ENCODE results near the gene RALGAPA2. TPM values are rescaled to one million over a fixed set of nuclear protein-coding genes. Genes with fewer than 3 reads are reported as not detected.

Gene RALGAPA2
- total RNA-seq, 1 experiment from 2014 or later, result 9.8 TPM

DNA sequence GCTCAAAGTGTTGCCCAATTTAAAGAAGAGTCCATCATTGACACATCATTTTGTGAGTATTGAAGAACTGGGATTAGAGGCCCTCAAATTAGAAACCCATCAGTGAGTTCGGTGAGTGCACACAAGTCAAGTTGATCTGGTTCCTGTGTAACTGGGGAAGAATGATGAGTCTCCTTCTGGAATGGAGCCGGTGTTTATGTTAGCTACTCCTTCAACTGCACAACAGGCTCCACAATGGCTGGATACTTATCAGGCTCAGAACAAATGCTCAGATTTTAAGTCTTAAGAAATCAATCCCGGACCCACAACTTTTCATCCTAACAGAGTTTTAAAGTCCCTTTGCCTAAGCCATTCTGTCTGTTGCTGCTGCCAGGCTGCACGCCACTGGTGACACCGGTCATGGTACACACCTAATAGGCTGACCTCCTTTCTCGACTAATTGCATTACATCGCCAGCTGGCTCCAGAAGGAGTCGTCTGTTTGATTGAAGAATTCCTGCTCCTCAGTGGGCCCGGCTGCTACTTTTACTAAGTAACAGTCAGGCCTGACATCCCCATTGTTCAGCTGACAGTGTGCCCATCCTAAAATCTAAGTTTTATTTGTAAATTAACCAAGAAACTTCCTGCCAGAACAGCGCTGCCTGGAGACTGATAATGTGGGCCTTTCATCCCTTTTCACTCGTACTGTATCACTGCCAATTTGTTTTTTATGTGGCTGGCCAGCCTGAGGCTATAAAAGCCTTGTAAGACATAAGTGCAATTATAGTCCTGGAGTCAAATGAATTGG, 214.2 kb downstream of the RALGAPA2 start:
- DNase-seq (peak; percentile 25), ATAC-seq (peak; percentile 78)
- Histone ChIP-seq H3K4me2 (ENCODE audit: low read length) (no peak overlapping the region), H3K27me3 (ENCODE audit: low read length) (no peaks in the 10 kb centered on the region), H3K36me3 (ENCODE audit: low read depth, low read length) (no peaks in the 10 kb centered on the region), H3F3A (ENCODE audit: low read length, unreplicated experiment) (no peaks in the 10 kb centered on the region), H3K4me1 (ENCODE audit: insufficient read depth, low read length) (peaks cover 5% of the 10 kb centered on the region; the same call in 1 of the 2 replicates), H3K79me2 (ENCODE audit: low read length) (no peaks in the 10 kb centered on the region), H3K4me3 (ENCODE audit: low read length) (no peak overlapping the region), H2AFZ (ENCODE audit: low read length) (no peak overlapping the region), H4K20me1 (ENCODE audit: low read length) (no peaks in the 10 kb centered on the region), H3K9me3 (ENCODE audit: low read length) (no peaks in the 10 kb centered on the region), H3K9ac (ENCODE audit: low read length) (no peak overlapping the region), H3K9me2 (replicated peaks; ENCODE audit: low read length) (no peaks in the 10 kb centered on the region), H3K27ac (ENCODE audit: low read length) (no peak overlapping the region)
- intact Hi-C loops (cut with micrococcal nuclease), result no loop called here
- TF ChIP-seq EZH2 (IDR thresholded peaks at IDR 0.05; ENCODE audit: low read length, unreplicated experiment), result no peak
- TF ChIP-seq, protein P1, sequence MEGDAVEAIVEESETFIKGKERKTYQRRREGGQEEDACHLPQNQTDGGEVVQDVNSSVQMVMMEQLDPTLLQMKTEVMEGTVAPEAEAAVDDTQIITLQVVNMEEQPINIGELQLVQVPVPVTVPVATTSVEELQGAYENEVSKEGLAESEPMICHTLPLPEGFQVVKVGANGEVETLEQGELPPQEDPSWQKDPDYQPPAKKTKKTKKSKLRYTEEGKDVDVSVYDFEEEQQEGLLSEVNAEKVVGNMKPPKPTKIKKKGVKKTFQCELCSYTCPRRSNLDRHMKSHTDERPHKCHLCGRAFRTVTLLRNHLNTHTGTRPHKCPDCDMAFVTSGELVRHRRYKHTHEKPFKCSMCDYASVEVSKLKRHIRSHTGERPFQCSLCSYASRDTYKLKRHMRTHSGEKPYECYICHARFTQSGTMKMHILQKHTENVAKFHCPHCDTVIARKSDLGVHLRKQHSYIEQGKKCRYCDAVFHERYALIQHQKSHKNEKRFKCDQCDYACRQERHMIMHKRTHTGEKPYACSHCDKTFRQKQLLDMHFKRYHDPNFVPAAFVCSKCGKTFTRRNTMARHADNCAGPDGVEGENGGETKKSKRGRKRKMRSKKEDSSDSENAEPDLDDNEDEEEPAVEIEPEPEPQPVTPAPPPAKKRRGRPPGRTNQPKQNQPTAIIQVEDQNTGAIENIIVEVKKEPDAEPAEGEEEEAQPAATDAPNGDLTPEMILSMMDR (conservative IDR thresholded peaks at IDR 0.05; ENCODE audit: low read depth, low read length), result no peak
- TF ChIP-seq EZH2phosphoT487 (IDR thresholded peaks at IDR 0.05; ENCODE audit: borderline replicate concordance, low read length), result no peak
- ChIA-PET POLR2A (ENCODE audit: unreplicated experiment) (no interaction called here), CTCF (no interaction called here)
- BruUV-seq (replicated peaks), result no TSS peak

DNA sequence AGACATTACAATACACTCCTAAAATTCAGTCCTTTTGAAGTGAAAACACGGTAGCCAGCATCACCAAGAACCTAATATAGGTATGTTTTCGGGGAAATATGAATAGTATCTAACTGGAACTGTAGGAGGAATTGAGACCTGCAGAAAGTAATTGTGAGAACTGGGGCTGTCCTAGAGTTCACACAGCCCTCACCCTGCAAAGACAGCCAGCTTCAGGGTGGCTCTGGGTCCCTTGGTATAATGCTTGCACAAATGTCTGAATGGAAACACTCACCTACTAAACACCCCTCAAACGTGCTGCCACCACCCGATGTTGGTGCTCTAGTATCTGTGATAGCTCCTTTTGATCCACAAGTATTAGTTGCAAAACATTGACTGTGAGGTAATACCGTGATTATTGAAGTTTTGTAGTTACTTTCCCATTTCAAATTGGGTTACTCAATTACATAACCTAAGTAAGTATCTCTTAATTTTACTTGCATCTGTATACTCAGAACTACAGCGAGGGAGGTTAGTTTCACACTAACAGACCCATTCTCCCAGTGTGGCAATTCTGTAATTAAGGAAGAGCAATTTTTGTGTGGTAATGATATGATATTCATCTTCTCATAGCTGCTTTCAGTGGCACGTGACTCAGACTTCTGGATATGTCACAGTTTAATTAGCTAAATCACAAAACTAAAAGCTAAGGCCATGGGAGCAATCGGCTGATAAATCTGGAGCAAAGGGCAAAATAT, 215.0 kb downstream of the RALGAPA2 start:
- no peak overlapping the region for H3K9ac ChIP-seq (ENCODE audit: low read length)
- ChIA-PET CTCF (no interaction called here), POLR2A (ENCODE audit: unreplicated experiment) (no interaction called here)
- no peaks in the 10 kb centered on the region for H3K36me3 ChIP-seq (ENCODE audit: low read depth, low read length)
- H3K27ac ChIP-seq (ENCODE audit: low read length), result no peak overlapping the region
- H4K20me1 ChIP-seq (ENCODE audit: low read length), result no peaks in the 10 kb centered on the region
- no peaks in the 10 kb centered on the region for H3K9me3 ChIP-seq (ENCODE audit: low read length)
- no TSS peak for BruUV-seq (replicated peaks)
- DNase-seq, result no peak
- intact Hi-C loops (cut with micrococcal nuclease), result no loop called here
- H3K9me2 ChIP-seq (replicated peaks; ENCODE audit: low read length), result no peaks in the 10 kb centered on the region
- no peaks in the 10 kb centered on the region for H3K79me2 ChIP-seq (ENCODE audit: low read length)
- H3K27me3 ChIP-seq (ENCODE audit: low read length), result no peaks in the 10 kb centered on the region
- no peak for TF ChIP-seq EZH2phosphoT487 (IDR thresholded peaks at IDR 0.05; ENCODE audit: borderline replicate concordance, low read length)
- no peak for TF ChIP-seq EZH2 (IDR thresholded peaks at IDR 0.05; ENCODE audit: low read length, unreplicated experiment)
- TF ChIP-seq, protein P1 (conservative IDR thresholded peaks at IDR 0.05; ENCODE audit: low read depth, low read length), result no peak
- no peak overlapping the region for H3K4me3 ChIP-seq (ENCODE audit: low read length)
- H3K4me2 ChIP-seq (ENCODE audit: low read length), result no peak overlapping the region
- no peaks in the 10 kb centered on the region for H3F3A ChIP-seq (ENCODE audit: low read length, unreplicated experiment)
- H2AFZ ChIP-seq (ENCODE audit: low read length), result no peak overlapping the region
- no peak for ATAC-seq
- peaks cover 5% of the 10 kb centered on the region; the same call in 1 of the 2 replicates for H3K4me1 ChIP-seq (ENCODE audit: insufficient read depth, low read length)
